HG02870 (cell line): ENCODE measurements around the gene ATP5PD.
"Not testable (repeated sequence)": the region's sequence is repeated elsewhere in the genome, so short reads cannot be mapped to it uniquely, and the experiment has no call there.

Experiments
- ATAC-seq: cut with Tn5 transposase; IDR thresholded peaks from one replicate; pipeline ENCODE4 v1.9.1; 2021; ENCODE audit warnings: mild to moderate bottlenecking, moderate library complexity; ENCODE audit not compliant: unreplicated experiment

ATP5PD gene

DNA sequence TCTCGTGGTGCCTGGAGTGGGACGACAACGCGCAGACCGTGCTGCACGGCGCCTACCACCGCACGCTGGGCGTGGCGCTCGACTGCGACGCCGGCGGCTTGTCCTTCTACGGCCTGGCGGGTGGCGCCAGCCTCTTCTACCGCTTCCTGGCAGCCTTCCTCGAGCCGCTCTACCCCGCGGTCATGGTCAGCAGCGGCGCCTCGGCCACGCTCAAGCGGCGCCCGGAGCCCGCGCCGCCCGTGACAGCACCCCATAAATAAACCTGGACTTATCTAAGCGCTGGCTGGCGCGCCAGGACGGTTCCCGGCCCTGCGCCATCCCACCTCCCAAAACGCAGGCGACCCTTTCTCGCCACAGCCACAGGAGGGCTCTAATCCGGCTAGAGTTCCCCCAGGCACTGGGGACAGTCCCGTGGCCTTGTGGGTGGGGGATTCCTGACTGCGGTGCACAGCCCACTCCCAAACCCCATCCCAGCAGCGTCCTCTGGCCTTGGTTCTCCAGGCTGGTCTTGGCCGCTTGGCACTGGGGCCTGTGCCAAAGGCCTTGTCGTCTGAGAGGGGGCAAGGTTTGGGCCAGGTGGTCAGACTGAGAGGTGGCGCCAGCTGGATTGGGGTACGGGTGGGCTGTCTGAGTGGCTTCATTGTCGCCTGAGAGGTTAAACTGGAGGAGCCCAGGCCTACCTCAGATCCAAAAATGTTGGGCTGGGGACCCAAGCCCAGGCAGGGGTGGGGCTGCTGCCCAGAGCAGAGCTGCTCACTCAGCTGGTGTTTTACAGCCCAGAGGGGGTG lies 30.9 kb upstream of the ATP5PD start:
- ATAC-seq, result no peak

DNA sequence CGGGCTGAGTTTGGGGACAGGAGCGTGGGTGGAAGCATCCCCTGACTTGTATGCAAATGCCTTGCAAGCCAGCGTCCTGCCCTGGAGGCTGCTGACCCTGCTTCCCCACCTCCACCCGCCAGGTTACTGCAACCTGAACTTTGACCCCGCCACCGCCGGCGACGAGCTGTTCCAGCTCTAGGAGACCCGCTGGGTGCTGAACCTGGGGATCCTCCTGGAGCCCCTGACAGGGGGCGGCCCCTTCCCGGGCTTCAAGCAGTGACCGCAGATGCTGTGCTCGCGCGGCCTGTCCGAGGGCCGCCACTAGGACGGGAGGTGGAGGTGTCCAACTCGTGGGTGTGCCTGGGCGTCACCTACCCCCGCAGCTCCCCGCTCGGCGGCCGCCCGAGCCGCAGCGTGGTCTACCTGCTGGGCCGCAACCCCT lies 30.3 kb upstream of the ATP5PD start:
- ATAC-seq, result no peak

DNA sequence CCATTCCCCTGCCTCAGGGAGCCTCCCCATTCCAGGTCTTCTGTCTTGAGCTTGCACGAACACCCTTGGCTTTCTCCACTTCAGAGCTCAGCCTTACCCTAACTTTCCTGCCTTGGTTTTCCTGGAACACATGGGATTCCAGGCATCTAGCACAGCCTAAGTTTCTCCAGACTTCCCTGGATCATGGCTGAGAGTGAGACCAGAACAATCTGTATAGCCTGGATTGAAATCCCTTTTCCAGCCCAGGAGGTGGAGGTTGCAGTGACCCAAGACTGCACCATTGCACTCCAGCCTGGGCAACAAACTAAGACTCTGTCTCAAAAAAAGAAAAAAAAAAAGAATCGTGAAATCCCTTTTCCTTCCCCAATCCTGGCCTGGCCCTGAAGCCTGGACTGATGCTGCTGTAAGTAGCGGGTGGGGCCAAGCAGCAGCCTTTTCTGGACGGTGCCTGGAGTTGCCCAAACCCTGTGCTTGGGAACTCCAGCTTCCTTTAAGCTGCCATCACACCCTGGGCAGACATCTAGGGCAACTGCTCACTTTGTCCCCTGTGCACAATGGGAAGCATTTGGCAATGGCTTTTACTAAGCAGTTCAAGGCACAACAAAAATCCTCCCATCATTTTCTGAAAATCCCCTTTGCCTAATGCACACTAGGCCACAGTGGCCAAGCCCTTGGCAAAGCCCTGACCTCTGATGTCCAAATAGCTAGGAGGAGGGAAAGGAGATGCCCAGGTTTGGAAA lies 29.0 kb upstream of the ATP5PD start:
- ATAC-seq, result no peak

DNA sequence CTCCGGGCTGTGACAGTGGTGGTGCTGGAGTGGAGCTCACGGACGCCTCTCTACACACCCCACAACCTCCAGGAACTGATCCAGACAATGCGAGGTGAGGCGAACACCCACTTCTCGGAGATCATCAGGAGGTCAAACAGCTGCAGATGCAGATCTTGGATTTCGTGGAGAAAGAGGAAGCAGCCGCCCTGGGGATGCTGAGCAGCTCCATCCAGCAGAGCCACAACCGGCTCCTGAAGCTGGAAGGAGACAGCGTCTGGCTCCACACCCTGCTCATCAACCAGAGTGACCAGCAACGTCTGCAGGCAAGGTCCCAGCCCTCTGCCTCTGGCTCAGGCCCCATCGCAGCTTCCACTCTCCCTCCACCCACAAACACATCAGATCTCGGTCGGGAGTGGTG lies 27.8 kb upstream of the ATP5PD start:
- ATAC-seq, result no peak

DNA sequence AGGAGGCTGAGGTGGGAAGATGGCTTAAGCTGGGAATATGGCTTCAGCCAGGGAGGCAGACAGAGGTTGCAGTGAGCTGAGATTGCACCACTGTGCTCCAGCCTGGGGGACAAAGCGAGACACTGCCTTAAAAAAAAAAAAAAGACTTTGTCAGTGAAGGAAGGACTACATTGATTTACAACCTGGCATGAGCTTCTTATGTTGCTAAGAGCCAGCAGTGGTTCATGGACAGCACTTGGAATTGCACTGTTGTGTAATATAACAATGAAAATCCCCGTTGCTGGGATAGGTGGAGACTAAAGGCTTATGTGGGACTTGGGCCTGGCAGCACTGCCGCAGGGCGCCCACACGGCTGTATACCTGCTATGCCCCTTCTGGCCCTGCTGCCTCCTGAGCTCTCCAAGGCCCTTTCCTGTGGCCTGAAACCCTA lies 26.9 kb upstream of the ATP5PD start:
- no peak for ATAC-seq

DNA sequence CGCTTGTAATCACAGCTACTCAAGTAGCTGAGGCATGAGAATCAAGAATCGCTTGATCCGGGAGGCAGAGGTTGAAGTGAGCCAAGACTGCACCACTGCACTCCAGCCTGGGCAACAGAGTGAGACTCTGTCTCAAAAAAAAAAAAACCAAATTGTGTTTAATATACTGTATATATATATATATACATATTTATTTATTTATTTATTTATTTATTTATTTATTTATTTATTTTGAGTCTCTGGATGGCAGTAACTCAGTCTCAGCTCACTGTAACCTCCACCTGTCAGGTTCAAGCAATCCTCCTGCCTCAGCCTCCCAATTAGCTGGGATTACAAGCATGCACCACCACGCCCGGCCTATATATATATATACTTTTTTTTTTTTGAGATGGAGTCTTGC lies 26.1 kb upstream of the ATP5PD start:
- ATAC-seq, result not testable (repeated sequence)

DNA sequence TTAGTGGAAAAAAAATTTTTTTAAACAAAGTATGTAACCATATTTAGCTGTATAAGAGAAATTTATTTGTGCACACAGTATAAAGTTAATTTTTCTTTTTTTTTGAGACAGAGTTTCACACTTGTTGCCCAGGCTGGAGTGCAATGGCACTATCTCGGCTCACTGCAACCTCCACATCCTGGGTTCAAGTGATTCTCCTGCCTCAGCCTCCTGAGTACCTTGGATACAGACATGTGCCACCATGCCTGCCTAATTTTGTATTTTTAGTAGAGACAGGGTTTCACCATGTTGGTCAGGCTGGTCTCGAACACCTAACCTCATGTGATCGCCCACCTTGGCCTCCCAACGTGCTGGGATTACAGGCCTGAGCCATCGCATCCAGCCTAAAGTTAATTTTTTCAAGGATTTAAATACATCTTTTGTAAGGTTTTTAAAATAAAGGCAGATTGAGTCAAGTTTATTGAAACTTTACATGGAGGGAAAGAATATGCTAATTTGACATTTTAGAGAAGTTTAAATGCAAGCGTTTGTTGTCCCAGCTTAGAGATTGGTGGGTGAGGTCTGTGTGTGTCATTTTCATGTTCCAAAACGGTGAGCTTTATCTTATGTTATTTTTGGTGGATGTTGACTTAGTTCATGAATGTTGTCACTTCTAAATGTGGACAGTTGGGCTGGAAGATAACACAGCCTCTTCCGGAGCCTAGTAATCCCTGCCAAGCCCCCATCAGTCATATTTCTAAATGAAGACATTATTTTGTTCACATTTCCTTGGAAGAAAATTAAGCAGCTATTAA lies 24.9 kb upstream of the ATP5PD start:
- not testable (repeated sequence) for ATAC-seq

DNA sequence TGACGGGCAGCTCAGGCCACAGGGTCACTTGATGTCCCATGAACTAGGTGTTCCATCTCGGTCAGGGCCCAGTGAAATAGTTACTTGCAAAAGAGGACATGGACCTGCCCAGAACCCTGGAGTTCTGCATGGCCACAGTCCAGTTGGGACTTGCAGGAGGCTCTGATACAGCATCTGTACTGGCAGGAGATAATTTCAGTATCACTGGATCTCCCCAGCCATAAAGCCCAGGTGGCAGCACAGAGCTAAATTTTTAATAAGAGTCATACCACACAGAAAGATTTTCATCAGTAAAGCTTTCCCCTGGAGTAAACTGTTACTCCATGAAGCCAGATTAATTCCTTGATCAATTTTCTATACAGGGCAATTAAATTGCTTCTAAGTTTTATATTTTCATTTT lies 23.0 kb upstream of the ATP5PD start:
- no peak for ATAC-seq

DNA sequence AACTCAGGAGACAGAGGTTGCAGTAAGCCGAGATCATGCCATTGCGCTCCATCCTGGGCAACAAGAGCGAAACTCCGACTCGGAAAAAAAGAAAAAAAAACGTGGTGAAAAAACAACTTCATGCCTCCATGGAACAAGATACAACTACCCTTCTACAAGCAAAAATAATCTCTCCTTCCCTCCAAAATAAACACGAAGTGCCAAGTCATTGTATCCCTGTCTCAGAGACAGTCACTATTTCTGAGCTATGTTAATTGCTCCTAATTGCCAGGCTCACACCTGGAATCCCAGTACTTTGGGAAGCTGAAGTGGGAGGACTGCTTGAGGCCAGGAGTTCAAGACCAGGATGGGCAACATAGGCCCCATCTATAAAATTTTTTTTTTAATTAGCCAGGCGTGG lies 22.0 kb upstream of the ATP5PD start:
- ATAC-seq, result no peak

DNA sequence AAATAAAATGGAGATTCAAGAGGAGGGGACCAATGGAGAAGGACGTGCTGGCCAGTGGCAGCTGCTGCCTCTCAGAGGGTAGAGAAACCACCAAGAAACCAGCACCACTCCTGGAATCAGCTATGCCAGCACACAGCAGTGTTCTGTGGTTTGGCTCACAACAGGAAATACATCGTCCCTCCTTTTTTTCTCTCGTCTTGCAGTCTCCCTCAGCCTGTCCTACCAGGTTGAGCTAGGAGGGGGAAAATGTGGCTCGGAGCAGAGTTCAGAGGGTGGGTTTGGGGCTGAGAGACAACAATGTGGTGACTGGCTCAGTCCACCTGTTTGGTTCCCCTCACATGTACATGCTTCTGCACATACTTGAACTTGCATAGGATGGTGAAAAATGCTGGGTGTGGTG lies 21.1 kb upstream of the ATP5PD start:
- ATAC-seq, result no peak

DNA sequence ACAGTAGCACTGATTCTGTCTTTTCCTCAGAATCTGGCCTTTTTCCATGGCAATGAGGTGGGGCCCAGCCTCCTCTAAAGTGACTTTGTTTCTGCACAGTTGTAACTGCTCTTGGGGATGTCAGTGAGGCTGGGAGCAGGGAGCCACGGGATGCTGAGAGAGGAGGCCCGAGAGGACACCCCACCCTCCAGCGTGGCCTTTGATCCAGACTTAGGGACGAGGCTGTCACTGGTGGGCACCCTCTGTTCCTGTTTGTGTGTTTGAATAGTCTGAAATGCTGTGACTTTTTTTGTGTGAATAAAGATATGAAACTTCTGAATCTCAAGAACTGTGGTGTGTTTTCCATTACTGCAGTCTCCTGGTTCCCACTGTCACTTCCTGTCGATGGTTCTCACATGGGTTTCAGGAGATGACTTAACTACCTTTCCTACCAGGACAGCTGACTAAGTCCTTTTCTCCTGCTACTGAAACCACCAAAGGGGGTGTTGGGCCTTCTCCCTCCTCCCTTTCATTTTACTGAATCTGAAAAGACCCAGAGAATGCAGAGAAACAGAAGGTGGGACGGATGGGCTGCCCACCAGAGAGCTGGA lies 18.9 kb upstream of the ATP5PD start:
- ATAC-seq, result no peak

DNA sequence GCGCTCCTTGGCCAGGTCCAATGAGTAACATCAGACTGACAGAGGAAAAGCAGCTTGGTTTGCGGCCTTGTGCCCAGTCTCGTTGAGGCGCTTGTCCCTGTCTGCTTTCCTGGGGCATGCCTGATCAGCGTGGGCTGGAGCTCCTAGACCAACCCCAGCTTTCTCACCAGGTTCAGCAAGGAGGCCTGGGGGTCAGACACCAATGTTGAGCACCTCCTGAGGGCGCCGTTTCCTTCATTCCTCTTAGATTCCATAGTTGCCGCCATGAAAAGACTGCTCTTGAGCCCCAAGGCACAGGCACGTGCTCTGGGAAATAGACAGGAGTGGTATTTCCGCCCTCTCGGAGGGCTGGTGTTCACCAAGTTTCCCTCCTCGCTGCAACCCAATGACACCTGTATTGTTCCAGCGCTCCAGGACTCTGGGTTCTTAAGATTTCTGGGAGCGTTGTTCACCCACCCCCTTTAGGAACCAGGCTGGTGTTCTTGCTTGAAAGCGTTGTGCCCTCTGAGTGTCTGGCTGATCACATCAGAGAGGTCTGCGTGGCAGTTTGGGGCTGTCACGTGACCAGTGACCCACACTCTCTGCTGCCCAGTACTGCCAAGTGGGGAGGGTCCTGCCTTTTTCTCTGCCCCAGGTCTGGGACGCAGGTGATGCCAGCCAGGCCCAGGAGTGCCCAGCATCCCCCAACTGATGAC lies 18.2 kb upstream of the ATP5PD start:
- ATAC-seq, result no peak

DNA sequence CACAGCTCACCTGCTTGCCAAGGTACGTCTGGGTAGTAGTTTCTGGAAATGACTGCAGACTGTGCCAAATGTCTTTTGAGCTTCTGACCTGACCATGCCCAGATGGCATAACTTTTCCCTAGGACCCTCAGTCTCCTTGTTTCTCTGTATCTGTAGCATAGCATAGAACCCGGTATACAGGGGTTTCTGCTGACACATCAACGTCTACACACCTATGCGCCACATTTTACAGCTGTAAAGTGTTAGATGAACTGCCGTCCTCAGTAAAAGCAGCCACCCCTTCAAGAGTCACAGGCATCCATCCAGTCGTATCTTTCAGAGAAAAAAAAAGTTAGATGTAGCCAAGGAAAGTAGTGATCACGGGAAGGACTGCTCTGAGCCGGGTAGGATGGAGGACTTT lies 17.7 kb upstream of the ATP5PD start:
- no peak for ATAC-seq

DNA sequence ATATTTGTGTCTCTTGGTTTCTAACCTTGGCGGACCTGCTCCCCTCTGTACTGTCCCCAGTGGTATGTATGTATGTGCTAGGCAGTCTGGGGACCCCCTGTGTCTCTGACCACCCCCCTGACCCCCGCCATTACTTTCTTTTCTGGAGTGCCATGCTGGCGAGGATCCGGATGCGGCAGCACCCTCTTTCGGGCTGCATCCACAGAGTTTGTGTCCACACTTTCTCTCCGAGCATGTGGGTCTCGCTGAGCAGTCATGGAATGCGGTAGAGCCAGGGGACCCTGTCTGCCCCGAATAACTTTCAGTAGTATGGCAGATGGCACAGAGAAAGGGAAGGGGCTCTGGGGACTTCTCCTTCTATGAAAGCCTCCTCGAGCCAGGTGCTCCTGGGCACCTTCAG lies 17.3 kb upstream of the ATP5PD start:
- ATAC-seq, result no peak

DNA sequence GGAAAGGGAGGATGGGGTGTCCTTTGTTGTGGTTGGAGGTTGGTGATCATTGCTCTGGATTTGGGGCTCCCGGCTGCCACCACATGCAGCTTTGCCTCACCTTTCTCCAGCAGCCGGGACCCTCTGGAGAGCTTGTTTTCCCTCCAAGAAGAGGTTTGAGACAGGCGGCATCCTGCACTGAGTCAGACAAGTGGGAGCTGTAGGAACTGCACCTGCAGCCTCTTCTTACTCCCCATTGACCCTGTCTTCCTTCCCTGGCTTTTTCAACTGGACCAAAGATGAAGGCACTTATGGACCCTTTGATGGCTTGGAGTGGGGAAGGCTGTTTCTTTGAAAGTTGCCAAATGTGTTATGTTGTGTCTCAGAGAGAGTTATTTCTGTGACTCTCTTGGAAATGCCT lies 16.9 kb upstream of the ATP5PD start:
- ATAC-seq, result no peak

DNA sequence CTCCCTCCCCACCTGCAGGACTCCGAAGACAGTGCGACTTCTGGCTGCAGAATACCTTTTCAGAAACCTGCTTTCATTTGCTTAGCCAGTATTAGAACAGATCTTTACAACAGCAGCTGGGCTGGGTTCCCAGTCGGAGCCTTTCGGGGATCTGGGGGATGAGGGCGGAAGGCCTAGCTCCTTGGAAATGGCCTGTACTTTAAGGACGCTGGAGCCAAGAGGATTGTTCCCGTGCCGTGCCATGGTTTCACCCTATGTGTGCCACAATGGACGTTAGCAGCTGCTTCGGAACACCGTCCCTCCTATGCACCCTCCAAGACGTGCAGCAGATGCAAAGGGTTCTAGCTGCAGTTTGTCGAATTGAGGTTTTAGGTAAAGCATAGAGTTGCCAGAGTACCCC lies 16.4 kb upstream of the ATP5PD start:
- no peak for ATAC-seq

DNA sequence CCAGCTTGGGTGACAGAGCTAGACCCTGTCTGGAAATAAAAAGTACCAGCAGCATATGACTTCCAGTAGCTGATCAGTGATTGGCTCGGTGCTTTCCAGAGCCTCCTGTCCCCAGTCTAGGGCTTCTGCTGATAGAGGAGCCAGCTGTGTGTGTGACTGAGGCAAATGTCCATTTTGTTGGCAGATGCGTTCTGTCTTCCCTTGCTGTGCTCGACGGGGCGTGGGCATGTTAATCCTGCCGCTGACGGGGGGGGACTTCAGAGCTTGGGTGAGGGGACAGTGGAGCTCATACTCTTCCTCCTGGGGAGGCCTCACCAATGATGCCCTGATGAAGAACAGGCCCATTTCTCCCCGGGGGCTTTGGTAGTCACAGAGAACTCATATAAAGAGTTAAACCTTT lies 14.8 kb upstream of the ATP5PD start:
- no peak for ATAC-seq

DNA sequence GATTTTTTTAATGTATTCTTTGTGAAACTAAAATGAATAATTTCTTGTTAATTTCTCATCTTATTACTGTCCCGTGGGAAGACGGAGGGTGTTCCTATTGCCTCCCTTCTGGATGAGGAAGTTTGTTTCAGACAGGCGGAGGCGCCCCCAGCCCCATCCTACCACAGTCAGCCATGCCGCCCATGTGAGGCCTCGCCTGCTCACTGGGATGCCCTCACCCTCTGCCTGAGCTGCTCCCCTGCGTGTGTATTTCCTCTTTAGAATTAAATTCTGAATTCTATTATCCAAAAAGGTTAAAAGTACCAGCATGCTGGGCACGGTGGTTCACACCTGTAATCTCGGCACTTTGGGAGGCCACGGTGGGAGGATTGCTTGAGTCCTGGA lies 14.3 kb upstream of the ATP5PD start:
- ATAC-seq, result no peak

DNA sequence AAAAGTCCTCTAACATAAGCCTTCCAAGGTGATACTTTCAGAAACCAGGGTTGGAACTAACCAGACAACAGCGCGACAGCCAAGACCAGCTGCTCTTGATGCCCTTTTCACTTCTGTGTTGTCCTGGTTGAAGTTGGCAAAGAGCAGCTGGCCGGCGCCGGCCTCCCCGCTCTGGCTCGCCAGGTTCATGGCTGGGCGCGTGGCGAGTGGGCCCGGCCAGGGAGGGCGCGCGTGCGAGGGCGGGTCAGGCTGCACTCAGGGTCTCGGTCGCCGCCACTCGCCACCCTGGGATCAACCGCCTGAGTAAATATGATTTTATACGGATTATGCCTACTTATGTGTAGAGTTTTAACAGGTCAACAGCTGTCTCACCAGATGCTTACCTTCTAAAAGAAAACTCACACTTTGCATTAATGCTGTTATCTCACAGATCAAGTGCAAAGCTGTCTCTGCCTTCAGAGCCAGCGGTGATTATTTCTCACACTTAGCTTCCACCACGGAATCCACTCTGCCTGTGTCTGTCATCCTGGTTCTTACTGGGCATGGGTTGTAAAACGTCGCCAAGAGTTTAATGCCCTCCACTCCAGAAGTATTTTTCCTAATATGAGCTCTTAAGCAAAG lies 13.8 kb upstream of the ATP5PD start:
- ATAC-seq, result no peak
